DND-41 (cell line): ENCODE data around the gene KSR2.

Experiments
- CTCF ChIP-seq: IDR thresholded peaks from 2 replicates; pipeline ENCODE4 v1.5.1; 2012; ENCODE audit warnings: borderline replicate concordance, low read length, moderate library complexity, mild to moderate bottlenecking; ENCODE audit not compliant: poor library complexity, severe bottlenecking; ENCODE audit errors: extremely low read depth
- EZH2 ChIP-seq: IDR thresholded peaks from 3 replicates; pipeline ENCODE4 v1.6.1; 2012; ENCODE audit warnings: borderline replicate concordance, low read depth, mild to moderate bottlenecking, moderate library complexity, low read length, inconsistent platforms; ENCODE audit not compliant: severe bottlenecking

- TF ChIP-seq EZH2 = no peak
- no peak for TF ChIP-seq CTCF
These were observed 447.4 kb downstream of the KSR2 start for GRCh38 chr12:117521346-117521745.
